Hepatocyte (in vitro differentiated cells): ENCODE data around the gene CXCR1.

Experiments used
- CTCF ChIP-seq: fragments of 200-600 bp; sonication (generic); IDR thresholded peaks from 2 replicates; pipeline ENCODE4 v1.5.1; 2016; ENCODE audit warnings: antibody characterized with exemption, mild to moderate bottlenecking; ENCODE audit not compliant: poor library complexity
- EZH2 ChIP-seq: fragments of 200-600 bp; sonication (generic); IDR thresholded peaks from 2 replicates; pipeline ENCODE4 v1.6.1; 2016; ENCODE audit warnings: antibody characterized with exemption, mild to moderate bottlenecking, borderline replicate concordance
- EZH2phosphoT487 ChIP-seq: fragments of 200-600 bp; sonication (generic); IDR thresholded peaks from one replicate; pipeline ENCODE4 v1.6.1; 2018; ENCODE audit warnings: antibody characterized with exemption, mild to moderate bottlenecking, low read depth, moderate library complexity; ENCODE audit not compliant: unreplicated experiment, severe bottlenecking

DNA sequence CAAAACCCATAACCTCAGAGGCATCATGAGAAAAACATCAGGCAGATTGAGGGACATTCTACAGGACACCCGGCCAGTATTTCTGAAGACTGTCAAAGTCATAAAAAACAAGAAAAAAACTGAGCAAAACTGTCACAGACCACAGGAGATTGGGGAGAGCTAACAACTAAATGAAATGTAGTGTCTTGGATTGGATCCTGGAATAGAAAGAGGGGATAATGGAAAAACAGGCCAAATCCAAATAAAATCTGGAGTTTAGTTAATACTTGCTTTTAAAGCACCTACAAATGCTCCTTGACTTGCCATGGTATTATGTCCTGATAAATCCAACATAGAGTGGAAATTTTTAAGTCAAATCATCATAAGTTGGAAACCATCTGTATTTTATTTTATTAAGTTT is 17.6 kb upstream of the CXCR1 start:
- TF ChIP-seq CTCF (no peak), EZH2 (no peak), EZH2phosphoT487 (no peak)
